ENCODE measurements around the gene SERTAD3.
"Not testable (repeated sequence)": the region's sequence is repeated elsewhere in the genome, so short reads cannot be mapped to it uniquely, and the experiment has no call there.

The SERTAD3 gene

DNA sequence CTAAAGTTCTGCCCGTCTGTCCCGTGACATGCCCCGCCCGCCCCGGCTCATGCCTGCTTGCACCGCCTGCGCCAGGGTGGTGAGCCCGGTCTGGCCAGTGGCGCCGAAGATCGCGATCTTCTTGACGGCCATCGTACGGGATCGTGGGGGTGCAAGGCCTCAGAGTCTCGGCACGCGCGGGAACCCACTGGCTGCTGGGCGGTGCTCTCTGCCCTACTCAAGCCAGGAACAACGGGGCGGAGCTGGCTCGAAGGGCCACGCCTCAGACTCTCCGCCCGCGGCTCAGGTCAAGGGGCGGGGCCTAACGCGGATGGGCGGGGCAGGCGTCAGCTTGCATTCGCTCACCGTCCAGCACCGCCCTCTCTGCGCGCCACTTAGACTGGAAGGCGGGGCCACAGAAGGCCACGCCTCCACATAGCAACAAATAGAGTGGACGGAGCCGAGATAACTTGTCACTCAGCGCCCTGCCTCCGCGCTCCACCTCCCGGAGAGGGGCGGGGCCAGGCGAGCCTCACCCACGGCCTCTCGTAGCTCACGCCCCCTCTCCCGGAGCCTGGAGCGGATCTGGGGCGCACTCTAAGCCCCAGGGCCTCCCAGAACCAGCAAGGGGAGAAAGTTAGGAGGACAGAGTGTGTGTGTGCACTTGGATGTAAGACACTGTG lies 21.6 kb upstream of the SERTAD3 start, which contains the start of gene BLVRB:
TSS of gene BLVRB (minus strand) at position 189 of the 662 bp plus-strand sequence. CDS start at position 132, 57 bp downstream.
- DNase-seq (ENCODE audit: extremely low spot score), result peak; percentile 99
- CTCF ChIA-PET, result interaction anchor here (0.5 to 1.9 kb wide), 8 partner anchors 8 to 169 kb away, joined by 3 to 7 read pairs (median 4); no protein-coding TSS in a partner anchor
- TF ChIP-seq HDGF (IDR thresholded peaks at IDR 0.05; ENCODE audit: borderline replicate concordance) (peak; percentile 94), FOXA1 (IDR thresholded peaks at IDR 0.05) (no peak), L3MBTL2 (conservative IDR thresholded peaks at IDR 0.05) (peak; percentile 54; the same call in 1 of the 2 replicates)
- TF ChIP-seq, protein P1, sequence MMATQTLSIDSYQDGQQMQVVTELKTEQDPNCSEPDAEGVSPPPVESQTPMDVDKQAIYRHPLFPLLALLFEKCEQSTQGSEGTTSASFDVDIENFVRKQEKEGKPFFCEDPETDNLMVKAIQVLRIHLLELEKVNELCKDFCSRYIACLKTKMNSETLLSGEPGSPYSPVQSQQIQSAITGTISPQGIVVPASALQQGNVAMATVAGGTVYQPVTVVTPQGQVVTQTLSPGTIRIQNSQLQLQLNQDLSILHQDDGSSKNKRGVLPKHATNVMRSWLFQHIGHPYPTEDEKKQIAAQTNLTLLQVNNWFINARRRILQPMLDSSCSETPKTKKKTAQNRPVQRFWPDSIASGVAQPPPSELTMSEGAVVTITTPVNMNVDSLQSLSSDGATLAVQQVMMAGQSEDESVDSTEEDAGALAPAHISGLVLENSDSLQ (IDR thresholded peaks at IDR 0.05), result peak; percentile 95
- POLR2A ChIA-PET, result interaction anchor here (0.7 to 3.2 kb wide), 9 partner anchors 22 to 140 kb away, joined by 3 to 15 read pairs (median 6); partner anchors contain the start of genes SERTAD1 and SERTAD3

DNA sequence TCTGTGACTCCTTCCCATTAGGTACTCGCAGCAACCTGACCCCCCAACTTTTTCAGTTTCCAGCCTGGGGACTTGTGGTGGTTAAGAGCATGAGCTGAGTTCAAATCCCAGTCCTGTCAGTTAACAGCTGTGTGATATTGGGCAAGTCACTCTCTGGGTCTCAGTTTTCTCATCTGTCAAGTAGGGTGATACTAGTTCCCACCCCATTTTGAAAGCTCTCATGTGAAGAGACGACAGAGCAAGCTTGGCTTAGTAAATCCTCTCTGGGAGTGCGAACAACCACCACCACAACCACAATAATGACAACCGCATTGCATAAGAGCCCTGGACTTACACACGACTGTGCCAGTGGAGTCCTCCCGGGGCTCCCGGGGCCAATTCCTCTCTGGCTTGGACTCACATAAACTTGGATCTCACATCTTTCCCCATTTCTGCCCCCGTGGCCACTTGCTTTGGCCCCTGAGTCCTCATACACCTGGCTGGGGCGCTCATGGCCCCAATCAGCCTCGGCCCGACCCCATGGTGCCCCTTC lies 21.0 kb upstream of the SERTAD3 start:
- TF ChIP-seq HDGF (IDR thresholded peaks at IDR 0.05; ENCODE audit: borderline replicate concordance) (no peak), FOXK2 (IDR thresholded peaks at IDR 0.05) (no peak)
- ChIA-PET CTCF (interaction anchor here (0.5 to 1.9 kb wide), 9 partner anchors 7 to 170 kb away, joined by 3 to 8 read pairs (median 4); no protein-coding TSS in a partner anchor), POLR2A (interaction anchor here (0.7 to 3.2 kb wide), 11 partner anchors 20 to 275 kb away, joined by 3 to 15 read pairs (median 5); partner anchors contain the start of genes C19orf47, PLD3, SERTAD1 and SERTAD3)
- no peak for DNase-seq (ENCODE audit: extremely low spot score)

DNA sequence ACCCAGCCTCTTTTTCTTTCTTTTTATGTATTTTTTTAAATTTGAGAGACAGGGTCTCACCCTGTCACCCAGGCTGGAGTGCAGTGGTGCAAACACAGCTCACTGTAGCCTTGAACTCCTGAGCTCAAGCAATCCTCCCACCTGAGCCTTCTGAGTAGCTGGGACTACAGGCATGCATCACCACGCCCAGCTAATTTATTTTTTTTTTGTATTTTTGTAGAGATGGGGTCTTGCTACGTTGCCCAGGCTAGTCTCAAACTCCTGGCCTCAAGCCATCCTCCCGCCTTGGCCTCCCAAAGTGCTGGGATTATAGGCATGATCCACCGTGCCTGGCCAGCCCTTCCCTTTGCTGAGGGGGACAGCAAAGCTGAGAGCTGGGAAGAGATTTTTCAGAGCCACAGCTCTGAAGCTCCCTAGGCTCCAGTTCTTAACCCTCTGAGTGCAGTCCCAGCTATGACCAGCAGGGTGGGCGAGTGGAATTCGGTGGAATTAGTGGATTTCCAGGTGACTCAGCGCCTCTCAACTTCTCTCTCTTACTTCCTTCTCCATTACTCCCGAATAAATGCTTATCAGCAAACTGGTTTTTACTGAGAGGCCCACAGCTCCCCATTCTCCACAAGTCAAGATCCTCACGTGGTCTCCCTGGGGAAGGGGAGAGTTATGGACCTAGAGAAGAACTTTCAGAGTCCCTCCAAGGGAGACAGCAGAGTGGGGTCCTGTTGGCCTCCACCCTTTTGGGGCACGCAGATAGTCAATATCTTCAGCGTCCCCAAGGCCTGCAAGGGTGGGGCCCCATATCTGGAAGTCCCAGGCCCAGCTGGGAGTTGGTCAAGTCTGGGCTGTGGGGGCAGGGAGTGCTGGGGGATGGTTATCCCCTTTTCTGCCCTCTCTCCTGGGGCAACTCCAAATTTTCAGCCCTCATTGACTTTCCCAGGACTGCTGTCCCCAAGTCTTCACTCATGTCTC lies 20.2 kb upstream of the SERTAD3 start:
- ChIA-PET POLR2A (interaction anchor here (0.7 to 3.2 kb wide), 9 partner anchors 19 to 274 kb away, joined by 3 to 15 read pairs (median 3); partner anchors contain the start of genes C19orf47, PLD3 and SERTAD3), CTCF (interaction anchor here (0.6 to 1.9 kb wide), 17 partner anchors 8 to 324 kb away, joined by 3 to 9 read pairs (median 4); no protein-coding TSS in a partner anchor)
- DNase-seq (ENCODE audit: extremely low spot score), result peak; percentile 71
- TF ChIP-seq SP1 (IDR thresholded peaks at IDR 0.05), result no peak
- no peak for TF ChIP-seq ARNT (IDR thresholded peaks at IDR 0.05)
- no peak for TF ChIP-seq FOXK2 (IDR thresholded peaks at IDR 0.05)
- 0 out of 2 replicates have a peak, but pooled peaks have one; percentile 33 for TF ChIP-seq TARDBP (IDR thresholded peaks at IDR 0.05)
- TF ChIP-seq ZNF384 (IDR thresholded peaks at IDR 0.05), result no peak
- TF ChIP-seq SUZ12 (IDR thresholded peaks at IDR 0.05), result no peak

DNA sequence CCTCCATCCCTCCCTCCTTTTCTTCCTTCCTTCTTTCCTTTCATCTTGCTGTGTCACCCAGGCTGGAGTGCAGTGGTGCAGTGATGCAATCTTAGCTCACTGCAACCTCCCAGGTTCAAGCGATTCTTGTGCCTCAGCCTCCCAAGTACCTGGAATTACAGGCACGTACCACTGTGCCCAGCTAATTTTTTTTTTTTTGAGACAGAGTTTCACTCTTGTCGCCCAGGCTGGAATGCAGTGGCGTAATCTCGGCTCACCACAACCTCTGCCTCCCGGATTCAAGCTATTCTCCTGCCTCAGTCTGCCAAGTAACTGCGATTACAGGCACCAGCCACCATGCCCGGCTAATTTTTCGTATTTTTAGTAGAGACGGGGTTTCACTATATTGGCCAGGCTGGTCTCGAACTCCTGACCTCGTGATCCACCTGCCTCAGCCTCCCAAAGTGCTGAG lies 19.5 kb upstream of the SERTAD3 start:
- CTCF ChIA-PET, result interaction anchor here (0.7 to 1.9 kb wide), 15 partner anchors 8 to 323 kb away, joined by 3 to 9 read pairs (median 4); no protein-coding TSS in a partner anchor
- DNase-seq (ENCODE audit: extremely low spot score), result not testable (repeated sequence)
- POLR2A ChIA-PET, result interaction anchor here (0.8 to 3.2 kb wide), 4 partner anchors 19 to 135 kb away, joined by 3 to 15 read pairs (median 7); partner anchors contain the start of gene SERTAD3

DNA sequence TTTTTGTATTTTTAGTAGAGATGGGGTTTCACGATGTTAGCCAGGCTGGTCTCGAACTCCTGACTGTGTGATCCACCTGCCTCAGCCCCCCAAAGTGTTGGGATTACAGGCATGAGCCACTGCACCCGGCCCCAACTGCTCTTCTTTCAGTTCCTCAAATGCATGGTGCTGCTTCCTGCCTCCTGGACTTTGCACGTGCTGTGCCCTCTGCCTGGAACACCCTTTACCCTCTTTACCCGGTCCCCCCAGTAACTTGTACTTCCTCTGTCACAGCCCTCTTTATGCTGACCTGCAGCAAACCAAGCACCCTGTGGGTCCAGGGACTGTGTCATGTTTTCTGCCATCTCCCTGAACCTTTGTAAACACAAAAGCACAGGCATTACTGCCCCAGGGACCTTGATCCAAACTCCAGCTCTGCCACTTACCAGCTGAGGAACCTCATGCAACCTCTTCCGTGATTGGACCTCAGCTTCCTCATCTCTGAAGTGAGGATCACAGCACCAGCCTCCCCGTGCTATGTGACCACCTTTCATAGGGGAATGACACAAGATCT lies 17.6 kb upstream of the SERTAD3 start:
- DNase-seq (ENCODE audit: extremely low spot score), result no peak
- CTCF ChIA-PET, result interaction anchor here (1.1 kb wide), 1 partner anchor 8 kb away, joined by 3 read pairs; no protein-coding TSS in a partner anchor

DNA sequence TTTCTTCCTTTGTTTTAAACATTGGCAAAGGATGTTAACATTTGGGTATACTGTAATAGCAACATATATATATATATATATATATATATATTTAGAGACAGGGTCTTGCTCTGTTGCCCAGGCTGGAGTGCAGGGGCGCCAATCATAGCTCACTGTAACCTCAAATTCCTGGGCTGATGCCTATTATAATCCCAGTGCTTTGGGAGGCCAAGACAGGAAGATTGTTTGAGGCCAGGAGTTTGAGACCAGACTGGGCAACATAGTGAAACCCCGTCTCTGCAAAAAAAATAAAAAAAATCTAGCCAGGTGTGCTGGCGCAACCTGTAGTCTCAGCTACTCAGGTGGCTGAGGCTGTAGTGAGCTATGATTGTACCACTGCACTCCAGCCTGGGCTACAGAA lies 16.1 kb upstream of the SERTAD3 start:
- no peak for DNase-seq (ENCODE audit: extremely low spot score)
- TF ChIP-seq ZNF384 (IDR thresholded peaks at IDR 0.05) (no peak), TARDBP (IDR thresholded peaks at IDR 0.05) (no peak), L3MBTL2 (conservative IDR thresholded peaks at IDR 0.05) (no peak), ELF4 (IDR thresholded peaks at IDR 0.05) (no peak), LEF1 (IDR thresholded peaks at IDR 0.05; ENCODE audit: borderline replicate concordance) (no peak), SP1 (IDR thresholded peaks at IDR 0.05) (no peak), FOXA1 (IDR thresholded peaks at IDR 0.05) (no peak), NFRKB (IDR thresholded peaks at IDR 0.05) (no peak), FOXK2 (IDR thresholded peaks at IDR 0.05) (no peak), SUZ12 (IDR thresholded peaks at IDR 0.05) (no peak), ARNT (IDR thresholded peaks at IDR 0.05) (no peak), BHLHE40 (IDR thresholded peaks at IDR 0.05; ENCODE audit: borderline replicate concordance) (no peak), CTBP1 (IDR thresholded peaks at IDR 0.05; ENCODE audit: borderline replicate concordance) (no peak), FOXM1 (IDR thresholded peaks at IDR 0.05; ENCODE audit: borderline replicate concordance) (no peak), HDGF (IDR thresholded peaks at IDR 0.05; ENCODE audit: borderline replicate concordance) (no peak)
- TF ChIP-seq, protein P1 (IDR thresholded peaks at IDR 0.05), result no peak
- ChIA-PET POLR2A (no interaction called here), CTCF (no interaction called here)

More for the DNA sequence above, 17.6 kb upstream of the SERTAD3 start:
- TF ChIP-seq HDGF (IDR thresholded peaks at IDR 0.05; ENCODE audit: borderline replicate concordance) (no peak), ZNF384 (IDR thresholded peaks at IDR 0.05) (no peak), SUZ12 (IDR thresholded peaks at IDR 0.05) (no peak), CTBP1 (IDR thresholded peaks at IDR 0.05; ENCODE audit: borderline replicate concordance) (no peak), NFRKB (IDR thresholded peaks at IDR 0.05) (no peak), SP1 (IDR thresholded peaks at IDR 0.05) (no peak), LEF1 (IDR thresholded peaks at IDR 0.05; ENCODE audit: borderline replicate concordance) (no peak), FOXK2 (IDR thresholded peaks at IDR 0.05) (no peak), L3MBTL2 (conservative IDR thresholded peaks at IDR 0.05) (no peak)
- TF ChIP-seq, protein P1 (IDR thresholded peaks at IDR 0.05), result no peak
- POLR2A ChIA-PET, result interaction anchor here (1.0 kb wide), 1 partner anchor 28 kb away, joined by 3 read pairs; no protein-coding TSS in a partner anchor
